Body of pancreas (tissue), 4 donors: Measurements from ENCODE around the gene TOB2.
"Not testable (repeated sequence)": the region's sequence is repeated elsewhere in the genome, so short reads cannot be mapped to it uniquely, and the experiment has no call there.

Experiments used
- POLR2A ChIP-seq, 3 donors: fragments of 450-650 bp; IDR thresholded peaks; one replicate each; pipeline ENCODE4 v1.6.1; 2016; ENCODE audit warnings: antibody characterized with exemption in 3 of 3, mild to moderate bottlenecking in 2 of 3
- TF ChIP-seq, protein P1 (sequence below), 7 experiments: fragments of 450-650 bp in 4 of 7; fragments of 200-600 bp in 3 of 7; sonication (generic) in 3 of 7; IDR thresholded peaks; one replicate each; pipeline ENCODE4 v1.5.1; 2016 to 2019; ENCODE audit warnings: antibody characterized with exemption in 7 of 7

GRCh38 chr22:41460071-41460470 is 13.5 kb upstream of the TOB2 start:
- TF ChIP-seq POLR2A (IDR thresholded peaks at IDR 0.05): not testable (repeated sequence)
- TF ChIP-seq, protein P1, sequence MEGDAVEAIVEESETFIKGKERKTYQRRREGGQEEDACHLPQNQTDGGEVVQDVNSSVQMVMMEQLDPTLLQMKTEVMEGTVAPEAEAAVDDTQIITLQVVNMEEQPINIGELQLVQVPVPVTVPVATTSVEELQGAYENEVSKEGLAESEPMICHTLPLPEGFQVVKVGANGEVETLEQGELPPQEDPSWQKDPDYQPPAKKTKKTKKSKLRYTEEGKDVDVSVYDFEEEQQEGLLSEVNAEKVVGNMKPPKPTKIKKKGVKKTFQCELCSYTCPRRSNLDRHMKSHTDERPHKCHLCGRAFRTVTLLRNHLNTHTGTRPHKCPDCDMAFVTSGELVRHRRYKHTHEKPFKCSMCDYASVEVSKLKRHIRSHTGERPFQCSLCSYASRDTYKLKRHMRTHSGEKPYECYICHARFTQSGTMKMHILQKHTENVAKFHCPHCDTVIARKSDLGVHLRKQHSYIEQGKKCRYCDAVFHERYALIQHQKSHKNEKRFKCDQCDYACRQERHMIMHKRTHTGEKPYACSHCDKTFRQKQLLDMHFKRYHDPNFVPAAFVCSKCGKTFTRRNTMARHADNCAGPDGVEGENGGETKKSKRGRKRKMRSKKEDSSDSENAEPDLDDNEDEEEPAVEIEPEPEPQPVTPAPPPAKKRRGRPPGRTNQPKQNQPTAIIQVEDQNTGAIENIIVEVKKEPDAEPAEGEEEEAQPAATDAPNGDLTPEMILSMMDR (IDR thresholded peaks at IDR 0.05): not testable (repeated sequence)
